ENCODE measurements around the gene AP3B1.

GRCh38 chr5:77994943-77995342, 299.6 kb downstream of the AP3B1 start:
- TF ChIP-seq POLR2A (IDR thresholded peaks at IDR 0.05) (no peak), CTCF (IDR thresholded peaks at IDR 0.05) (no peak), POLR2AphosphoS5 (IDR thresholded peaks at IDR 0.05) (no peak)
